Measurements from ENCODE around the gene PAIP2B.

The PAIP2B gene

GRCh38 chr2:71153585-71154224 lies 73.2 kb downstream of the PAIP2B start:
- DNase-seq (ENCODE audit: low read depth in 2 of 2) = no peak

GRCh38 chr2:71151620-71152019 lies 75.3 kb downstream of the PAIP2B start:
- no peak for DNase-seq (ENCODE audit: low read depth in 2 of 2)

DNA sequence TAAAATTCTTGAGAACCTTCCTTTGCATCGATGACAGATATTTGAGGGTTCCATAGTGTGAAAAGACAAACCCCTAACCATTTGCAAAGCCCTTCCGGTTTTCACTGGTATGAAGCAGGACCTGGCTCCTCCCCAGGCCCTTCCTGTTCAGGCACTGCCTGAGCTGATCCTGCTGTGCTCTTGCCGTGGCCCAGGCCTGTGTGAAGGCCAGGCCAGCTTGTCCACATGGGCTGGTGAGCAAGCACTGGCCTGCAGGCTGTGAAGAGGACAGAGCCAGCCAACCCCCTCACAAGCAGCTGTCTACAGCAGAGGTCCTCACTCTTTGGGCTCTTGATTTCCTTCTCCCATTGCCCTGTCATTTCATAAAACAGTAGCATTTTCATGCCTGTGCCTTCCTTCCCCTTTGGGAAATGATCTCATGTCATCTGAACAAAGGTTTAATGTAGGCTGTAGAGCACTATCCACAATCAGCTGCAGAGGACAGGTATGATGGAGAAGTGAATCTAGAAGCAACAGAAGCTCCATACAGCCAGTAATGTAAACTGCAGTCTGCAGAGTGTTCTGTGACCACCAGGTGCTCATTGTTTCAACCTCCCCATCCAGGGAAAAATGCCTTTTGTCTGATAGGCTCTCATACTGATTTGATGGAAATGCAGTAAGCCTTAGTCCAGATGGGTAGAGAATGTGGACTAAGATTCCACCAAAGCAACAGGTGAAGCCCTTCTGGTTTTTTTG lies 76.7 kb downstream of the PAIP2B start:
- no peak for DNase-seq (ENCODE audit: low read depth in 2 of 2)

GRCh38 chr2:71148506-71149063 lies 78.3 kb downstream of the PAIP2B start:
- DNase-seq (ENCODE audit: low read depth in 2 of 2) = no peak

GRCh38 chr2:71143782-71144181 lies 83.1 kb downstream of the PAIP2B start:
- DNase-seq (ENCODE audit: low read depth in 2 of 2) = no peak

DNA sequence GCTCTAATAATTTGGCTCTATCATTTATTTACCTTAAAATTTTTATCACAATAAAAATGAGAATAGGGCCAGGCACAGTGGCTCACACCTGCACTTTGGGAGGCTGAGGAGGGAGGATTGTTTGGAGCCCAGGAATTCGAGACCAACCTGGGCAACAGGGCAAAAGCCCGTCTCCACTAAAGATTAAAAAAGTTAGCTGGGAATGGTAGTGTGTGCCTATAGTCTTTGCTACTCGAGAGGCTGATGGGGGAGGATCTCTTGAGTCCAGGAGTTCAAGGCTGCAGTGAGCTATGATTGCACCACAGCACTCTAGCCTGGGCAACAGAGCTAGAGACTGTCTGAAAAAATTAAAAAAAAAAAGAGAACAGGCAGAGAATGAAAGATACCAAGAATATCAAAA lies 90.7 kb downstream of the PAIP2B start:
- DNase-seq (ENCODE audit: low read depth in 2 of 2) = no peak

GRCh38 chr2:71133603-71134002 lies 93.3 kb downstream of the PAIP2B start:
- no peak for DNase-seq (ENCODE audit: low read depth in 2 of 2)

Measured in stimulated activated CD8-positive, alpha-beta memory T cell treated with anti-CD3 and anti-CD28 coated beads, Interleukin-2, amount 100 ng/mL, for 48 hours (primary cell).